HepG2 (cell line): Measurements from ENCODE around the gene HEXIM1. TPM values are rescaled to one million over a fixed set of nuclear protein-coding genes. Genes with fewer than 3 reads are reported as not detected.

Source experiments
- ATAC-seq: fragments of 200-7000 bp; cut with Tn5 transposase; 3 replicates; pipeline ENCODE4 v1.9.1; 2020; ENCODE audit warnings: mild to moderate bottlenecking, moderate library complexity
- BruUV-seq: library from RNA; stranded (reverse); fragments of 400-500 nt; replicated peaks from 2 replicates; lab custom pipeline; 2021; lab: Mats Ljungman, UMichigan
- CTCF ChIA-PET: fragments of 300-600 bp; formaldehyde crosslinking; extraction: SDS; loops from one replicate; lab custom pipeline; 2021; ENCODE audit warnings: low total read pairs, inconsistent platforms, low intra/inter-chr PET ratio; lab: Yijun Ruan, JAX
- POLR2A ChIA-PET: fragments of 350-600 bp; sonication (Branson Sonifier 250); formaldehyde crosslinking; loops from one replicate; lab custom pipeline; 2020; ENCODE audit warnings: antibody characterized with exemption, inconsistent platforms; lab: Yijun Ruan, JAX
- DNase-seq: peaks from one replicate; pipeline ENCODE4 v3.0.0-alpha.2; 2015; ENCODE audit warnings: low spot score
- FAIRE-seq: peaks from 3 replicates; lab custom pipeline; 2011; peaks lifted over from hg19 to GRCh38; lab: Jason Lieb, UNC
- H2AFZ ChIP-seq: one replicate; pipeline ENCODE4 v1.6.1; 2011; ENCODE audit warnings: low read length, inconsistent platforms
- H3K27ac ChIP-seq: fragments of 300-600 bp; 3 replicates; pipeline ENCODE4 v1.8.0; 2011; ENCODE audit warnings: mixed run types, mild to moderate bottlenecking, mixed read lengths, low read length, inconsistent platforms; ENCODE audit not compliant: insufficient read depth; ENCODE audit errors: extremely low read length
- H3K27me3 ChIP-seq, 2 experiments: fragments of 200-600 bp in 1 of 2; 2 replicates in 1 of 2; 3 replicates in 1 of 2; pipeline versions ENCODE4 v1.6.0 to v1.8.0; 2011; ENCODE audit warnings: low read length in 2 of 2, mild to moderate bottlenecking in 2 of 2, moderate library complexity in 2 of 2, inconsistent platforms in 1 of 2; ENCODE audit not compliant: insufficient read depth in 2 of 2, control insufficient read depth in 1 of 2
- H3K36me3 ChIP-seq, 2 experiments: fragments of 200-600 bp in 1 of 2; replicated peaks in 1 of 2; 2 replicates in 1 of 2; 3 replicates in 1 of 2; pipeline versions ENCODE4 v1.5.1 to v1.8.0; 2011; ENCODE audit warnings: low read length in 2 of 2, inconsistent platforms in 1 of 2; ENCODE audit not compliant: insufficient read depth in 2 of 2, control insufficient read depth in 1 of 2
- H3K4me1 ChIP-seq: 2 replicates; pipeline ENCODE4 v1.5.1; 2012; ENCODE audit warnings: low read length, inconsistent platforms; ENCODE audit not compliant: insufficient read depth
- H3K4me2 ChIP-seq: 2 replicates; pipeline ENCODE4 v1.6.0; 2011; ENCODE audit warnings: low read depth, low read length, inconsistent platforms
- H3K4me3 ChIP-seq, 3 experiments: fragments of 200-600 bp in 1 of 3; sonication (generic), shearing (Covaris generic) in 1 of 3; replicated peaks in 1 of 3; 2 replicates each; pipeline ENCODE4 v1.5.1; 2011 to 2016; ENCODE audit warnings: low read length in 3 of 3, inconsistent platforms in 2 of 3, low read depth in 2 of 3, mild to moderate bottlenecking in 2 of 3, control low read depth in 1 of 3, mixed read lengths in 1 of 3; ENCODE audit not compliant: insufficient read depth in 1 of 3
- H3K79me2 ChIP-seq: one replicate; pipeline ENCODE4 v1.6.1; 2011; ENCODE audit warnings: low read length, inconsistent platforms; ENCODE audit not compliant: insufficient read depth
- H3K9ac ChIP-seq: 2 replicates; pipeline ENCODE4 v1.6.0; 2011; ENCODE audit warnings: mild to moderate bottlenecking, low read depth, low read length, inconsistent platforms; ENCODE audit not compliant: insufficient read depth
- H3K9me3 ChIP-seq: 2 replicates; pipeline ENCODE4 v1.5.1; 2012; ENCODE audit warnings: mild to moderate bottlenecking, low read length
- H4K20me1 ChIP-seq: 2 replicates; pipeline ENCODE4 v1.6.0; 2011; ENCODE audit warnings: inconsistent platforms, mild to moderate bottlenecking, low read length, moderate library complexity; ENCODE audit not compliant: insufficient read depth
- ARNT ChIP-seq: fragments of 450-650 bp; IDR thresholded peaks from 2 replicates; pipeline ENCODE4 v1.6.1; 2017
- SIX4 ChIP-seq: sonication (generic); formaldehyde crosslinking; IDR thresholded peaks from 2 replicates; pipeline ENCODE4 v1.4.0; 2020; ENCODE audit warnings: missing genetic modification reagents
- ZNF367 ChIP-seq: sonication (generic); formaldehyde crosslinking; IDR thresholded peaks from 2 replicates; pipeline ENCODE4 v1.4.0; 2020; ENCODE audit warnings: missing genetic modification reagents, borderline replicate concordance
- ZNF780A ChIP-seq: sonication (generic); formaldehyde crosslinking; IDR thresholded peaks from 2 replicates; pipeline ENCODE4 v1.8.0; 2022; ENCODE audit warnings: mild to moderate bottlenecking, missing genetic modification reagents, moderate library complexity
- ZNF883 ChIP-seq: sonication (generic); formaldehyde crosslinking; IDR thresholded peaks from 2 replicates; pipeline ENCODE4 v1.5.1; 2020; ENCODE audit warnings: mild to moderate bottlenecking, missing genetic modification reagents; ENCODE audit errors: not compliant biosample characterization
- WGBS: methylation state at CpG from one replicate; pipeline ENCODE4 v1.1.6; 2017; ENCODE audit warnings: low lambda C conversion rate; 5-methylcytosine and 5-hydroxymethylcytosine counted together
- in situ Hi-C: cut with HindIII; loops from 2 replicates; pipeline ENCODE4 v1.10.0; 2017; ENCODE audit warnings: low pct_unique_long_range_greater_than_20kb; ENCODE audit not compliant: extremely low pct_ligation_motif_present
- intact Hi-C: fragments of 100-400 bp; cut with micrococcal nuclease; formaldehyde crosslinking; loops from one replicate; pipeline ENCODE4 v1.10.0; 2022; ENCODE audit not compliant: unreplicated experiment
- polyA plus RNA-seq, 8 experiments: library from polyadenylated mRNA; depleted of rRNA in 3 of 8; stranded (reverse) in 7 of 8; unstranded in 1 of 8; fragments of >200 nt; fragmentation: Illumina TruSeq in 4 of 8; extraction: Trizol in 4 of 8; gene quantifications; 2 replicates each; pipeline versions ENCODE4 v1.2.1 to v1.2.3, GENCODE V29; 2011 to 2016; ENCODE audit warnings: low read depth in 4 of 8, missing spikeins in 1 of 8, mixed read lengths in 1 of 8; ENCODE audit not compliant: insufficient read depth in 1 of 8
- total RNA-seq, 5 experiments: library from RNA; depleted of rRNA; stranded (reverse); fragments of >200 nt; fragmentation: Illumina TruSeq; extraction: Trizol; gene quantifications; 2 replicates each; pipeline ENCODE4 v1.2.3, GENCODE V29; 2016; ENCODE audit warnings: low read depth in 1 of 5
- TF ChIP-seq, protein P1 (sequence below): sonication (generic); formaldehyde crosslinking; IDR thresholded peaks from 2 replicates; pipeline ENCODE4 v1.4.0; 2020; ENCODE audit warnings: low read depth, missing genetic modification reagents
- TF ChIP-seq, protein P2 (sequence below): sonication (generic); formaldehyde crosslinking; IDR thresholded peaks from 2 replicates; pipeline ENCODE4 v1.4.0; 2020; ENCODE audit warnings: missing genetic modification reagents
- TF ChIP-seq, protein P3 (sequence below): sonication (generic); formaldehyde crosslinking; IDR thresholded peaks from 2 replicates; pipeline ENCODE4 v1.8.0; 2023; ENCODE audit warnings: mild to moderate bottlenecking, missing genetic modification reagents
- TF ChIP-seq, protein P4 (sequence below): sonication (generic); formaldehyde crosslinking; IDR thresholded peaks from 2 replicates; pipeline ENCODE4 v1.5.0; 2020; ENCODE audit warnings: mild to moderate bottlenecking, missing genetic modification reagents, borderline replicate concordance

HEXIM1 gene
- total and polyA plus RNA-seq, 2 of the 13 experiments (the other 11 are each of a cell fraction or from before 2014, with no cell fraction given): 10.5 to 16.6 TPM

DNA sequence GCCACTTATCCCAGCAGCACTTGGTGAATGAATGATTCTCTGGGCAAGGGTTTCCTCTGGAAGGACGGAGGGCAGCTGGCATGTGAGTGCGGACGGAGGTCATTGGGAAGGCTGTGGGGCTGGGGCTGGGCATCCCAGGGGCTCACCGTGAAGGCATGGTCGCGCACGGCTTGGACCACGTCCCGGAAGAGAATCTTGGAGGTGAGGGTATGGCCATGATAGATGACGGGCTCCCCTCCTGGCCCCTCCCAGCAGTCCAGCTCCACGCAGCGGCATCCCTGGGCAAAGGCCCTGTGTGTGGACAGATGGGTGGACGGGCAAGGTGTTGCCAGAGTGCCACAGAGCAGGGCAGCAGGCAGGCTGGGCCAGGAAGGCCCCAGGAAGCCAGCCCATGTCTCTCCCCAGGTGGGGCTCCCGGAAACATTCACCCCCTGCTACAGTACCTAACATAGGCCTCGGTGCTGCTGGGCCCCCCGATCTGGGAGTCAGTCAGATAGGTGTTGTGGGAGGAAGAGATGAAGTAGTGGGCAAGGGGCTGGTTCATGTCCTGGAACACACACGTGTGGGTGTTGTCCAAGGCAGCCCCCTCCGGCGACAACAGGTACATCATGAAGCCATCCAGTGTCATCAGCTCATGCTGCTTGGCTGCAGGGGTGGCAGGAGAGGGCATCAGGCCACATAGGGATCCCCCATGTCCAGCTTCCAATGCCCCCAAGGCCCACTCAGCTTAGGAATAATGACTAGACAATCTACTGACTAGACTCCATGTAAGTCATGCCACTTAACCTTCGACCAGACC lies 30.2 kb upstream of the HEXIM1 start:
- FAIRE-seq: no peak
- ATAC-seq: no peak
- Histone ChIP-seq H3K27me3 (no peaks in the 10 kb centered on the region), H3K27ac (no peak overlapping the region), H3K4me3 (no peak overlapping the region), H3K79me2 (no peaks in the 10 kb centered on the region), H3K4me1 (peaks cover 34% of the 10 kb centered on the region), H3K9me3 (no peaks in the 10 kb centered on the region), H3K4me2 (no peak overlapping the region), H2AFZ (no peak overlapping the region), H3K9ac (no peak overlapping the region), H4K20me1 (no peaks in the 10 kb centered on the region), H3K36me3 (peaks cover 0 to 4% of the 10 kb centered on the region in 2 experiments; a peak in 1 of 5 replicates)
- TF ChIP-seq ZNF780A (no peak), SIX4 (CRISPR knock-in tag) (no peak), ZNF367 (CRISPR knock-in tag) (no peak), ZNF883 (no peak), ARNT (no peak)
- TF ChIP-seq, protein P1, sequence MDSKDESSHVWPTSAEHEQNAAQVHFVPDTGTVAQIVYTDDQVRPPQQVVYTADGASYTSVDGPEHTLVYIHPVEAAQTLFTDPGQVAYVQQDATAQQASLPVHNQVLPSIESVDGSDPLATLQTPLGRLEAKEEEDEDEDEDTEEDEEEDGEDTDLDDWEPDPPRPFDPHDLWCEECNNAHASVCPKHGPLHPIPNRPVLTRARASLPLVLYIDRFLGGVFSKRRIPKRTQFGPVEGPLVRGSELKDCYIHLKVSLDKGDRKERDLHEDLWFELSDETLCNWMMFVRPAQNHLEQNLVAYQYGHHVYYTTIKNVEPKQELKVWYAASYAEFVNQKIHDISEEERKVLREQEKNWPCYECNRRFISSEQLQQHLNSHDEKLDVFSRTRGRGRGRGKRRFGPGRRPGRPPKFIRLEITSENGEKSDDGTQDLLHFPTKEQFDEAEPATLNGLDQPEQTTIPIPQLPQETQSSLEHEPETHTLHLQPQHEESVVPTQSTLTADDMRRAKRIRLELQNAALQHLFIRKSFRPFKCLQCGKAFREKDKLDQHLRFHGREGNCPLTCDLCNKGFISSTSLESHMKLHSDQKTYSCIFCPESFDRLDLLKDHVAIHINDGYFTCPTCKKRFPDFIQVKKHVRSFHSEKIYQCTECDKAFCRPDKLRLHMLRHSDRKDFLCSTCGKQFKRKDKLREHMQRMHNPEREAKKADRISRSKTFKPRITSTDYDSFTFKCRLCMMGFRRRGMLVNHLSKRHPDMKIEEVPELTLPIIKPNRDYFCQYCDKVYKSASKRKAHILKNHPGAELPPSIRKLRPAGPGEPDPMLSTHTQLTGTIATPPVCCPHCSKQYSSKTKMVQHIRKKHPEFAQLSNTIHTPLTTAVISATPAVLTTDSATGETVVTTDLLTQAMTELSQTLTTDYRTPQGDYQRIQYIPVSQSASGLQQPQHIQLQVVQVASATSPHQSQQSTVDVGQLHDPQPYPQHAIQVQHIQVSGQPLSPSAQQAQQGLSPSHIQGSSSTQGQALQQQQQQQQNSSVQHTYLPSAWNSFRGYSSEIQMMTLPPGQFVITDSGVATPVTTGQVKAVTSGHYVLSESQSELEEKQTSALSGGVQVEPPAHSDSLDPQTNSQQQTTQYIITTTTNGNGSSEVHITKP (CRISPR knock-in tag): no peak
- TF ChIP-seq, protein P2, sequence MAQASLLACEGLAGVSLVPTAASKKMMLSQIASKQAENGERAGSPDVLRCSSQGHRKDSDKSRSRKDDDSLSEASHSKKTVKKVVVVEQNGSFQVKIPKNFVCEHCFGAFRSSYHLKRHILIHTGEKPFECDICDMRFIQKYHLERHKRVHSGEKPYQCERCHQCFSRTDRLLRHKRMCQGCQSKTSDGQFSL (CRISPR knock-in tag): no peak
- TF ChIP-seq, protein P3, sequence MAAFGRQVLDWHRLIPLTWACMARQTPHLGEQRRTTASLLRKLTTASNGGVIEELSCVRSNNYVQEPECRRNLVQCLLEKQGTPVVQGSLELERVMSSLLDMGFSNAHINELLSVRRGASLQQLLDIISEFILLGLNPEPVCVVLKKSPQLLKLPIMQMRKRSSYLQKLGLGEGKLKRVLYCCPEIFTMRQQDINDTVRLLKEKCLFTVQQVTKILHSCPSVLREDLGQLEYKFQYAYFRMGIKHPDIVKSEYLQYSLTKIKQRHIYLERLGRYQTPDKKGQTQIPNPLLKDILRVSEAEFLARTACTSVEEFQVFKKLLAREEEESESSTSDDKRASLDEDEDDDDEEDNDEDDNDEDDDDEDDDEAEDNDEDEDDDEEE (CRISPR knock-in tag): no peak
- TF ChIP-seq, protein P4, sequence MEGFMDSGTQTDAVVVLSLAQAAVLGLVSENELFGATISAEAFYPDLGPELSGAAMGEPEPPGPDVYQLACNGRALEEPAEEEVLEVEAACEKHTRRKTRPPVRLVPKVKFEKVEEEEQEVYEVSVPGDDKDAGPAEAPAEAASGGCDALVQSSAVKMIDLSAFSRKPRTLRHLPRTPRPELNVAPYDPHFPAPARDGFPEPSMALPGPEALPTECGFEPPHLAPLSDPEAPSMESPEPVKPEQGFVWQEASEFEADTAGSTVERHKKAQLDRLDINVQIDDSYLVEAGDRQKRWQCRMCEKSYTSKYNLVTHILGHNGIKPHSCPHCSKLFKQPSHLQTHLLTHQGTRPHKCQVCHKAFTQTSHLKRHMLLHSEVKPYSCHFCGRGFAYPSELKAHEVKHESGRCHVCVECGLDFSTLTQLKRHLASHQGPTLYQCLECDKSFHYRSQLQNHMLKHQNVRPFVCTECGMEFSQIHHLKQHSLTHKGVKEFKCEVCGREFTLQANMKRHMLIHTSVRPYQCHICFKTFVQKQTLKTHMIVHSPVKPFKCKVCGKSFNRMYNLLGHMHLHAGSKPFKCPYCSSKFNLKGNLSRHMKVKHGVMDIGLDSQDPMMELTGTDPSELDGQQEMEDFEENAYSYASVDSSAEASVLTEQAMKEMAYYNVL (CRISPR knock-in tag): no peak
- in situ Hi-C loops: no loop called here
- ChIA-PET POLR2A (interaction anchor here (0.9 to 1.4 kb wide), 3 partner anchors 10 to 17 kb away, joined by 3 to 4 read pairs (median 3); partner anchors contain the start of gene ACBD4), CTCF (no interaction called here)
- intact Hi-C loops: no loop called here
- no TSS peak for BruUV-seq
- 95% methylated on average over 17 of the region's 20 CpGs for WGBS
- DNase-seq: no peak
